Islet precursor cell (in vitro differentiated cells): ENCODE measurements around the gene LAMB1.

Experiments
- DNase-seq: peaks from one replicate; pipeline ENCODE4 v3.0.0-alpha.2; 2018

The LAMB1 gene

GRCh38 chr7:107998150-107998549 lies 4.8 kb downstream of the LAMB1 start:
- no peak for DNase-seq

GRCh38 chr7:107996072-107996882 lies 6.7 kb downstream of the LAMB1 start:
- no peak for DNase-seq

GRCh38 chr7:107995184-107996071 lies 7.5 kb downstream of the LAMB1 start:
- peak; percentile 96 for DNase-seq

GRCh38 chr7:107994421-107995030 lies 8.4 kb downstream of the LAMB1 start:
- DNase-seq, result no peak

GRCh38 chr7:107993891-107994291 lies 9.1 kb downstream of the LAMB1 start:
- DNase-seq, result no peak

GRCh38 chr7:107989618-107990373 lies 13.2 kb downstream of the LAMB1 start:
- DNase-seq, result no peak

GRCh38 chr7:107982918-107983389 lies 20.0 kb downstream of the LAMB1 start:
- no peak for DNase-seq

GRCh38 chr7:107982042-107982840 lies 20.7 kb downstream of the LAMB1 start:
- DNase-seq, result no peak

GRCh38 chr7:107981466-107981865 lies 21.5 kb downstream of the LAMB1 start:
- DNase-seq, result no peak

- no peak for DNase-seq
Observed at GRCh38 chr7:107980671-107981190, 22.2 kb downstream of the LAMB1 start.

GRCh38 chr7:107980171-107980570 lies 22.8 kb downstream of the LAMB1 start:
- DNase-seq, result no peak

GRCh38 chr7:107978815-107979408 lies 24.0 kb downstream of the LAMB1 start:
- DNase-seq, result no peak

- DNase-seq, result no peak
Observed at GRCh38 chr7:107977048-107977447, 25.9 kb downstream of the LAMB1 start.

- no peak for DNase-seq
Observed at GRCh38 chr7:107976620-107977019, 26.3 kb downstream of the LAMB1 start.

- DNase-seq, result no peak
Observed at GRCh38 chr7:107975394-107976013, 27.5 kb downstream of the LAMB1 start.

GRCh38 chr7:107973861-107974260 lies 29.1 kb downstream of the LAMB1 start:
- DNase-seq, result no peak

GRCh38 chr7:107972941-107973376 lies 30.0 kb downstream of the LAMB1 start:
- no peak for DNase-seq

- no peak for DNase-seq
Observed at GRCh38 chr7:107972075-107972482, 30.9 kb downstream of the LAMB1 start.

- no peak for DNase-seq
Observed at GRCh38 chr7:107971613-107972012, 31.3 kb downstream of the LAMB1 start.

- DNase-seq, result no peak
Observed at GRCh38 chr7:107971100-107971499, 31.9 kb downstream of the LAMB1 start.
